ENCODE measurements around the gene MKX.

The MKX gene

DNA sequence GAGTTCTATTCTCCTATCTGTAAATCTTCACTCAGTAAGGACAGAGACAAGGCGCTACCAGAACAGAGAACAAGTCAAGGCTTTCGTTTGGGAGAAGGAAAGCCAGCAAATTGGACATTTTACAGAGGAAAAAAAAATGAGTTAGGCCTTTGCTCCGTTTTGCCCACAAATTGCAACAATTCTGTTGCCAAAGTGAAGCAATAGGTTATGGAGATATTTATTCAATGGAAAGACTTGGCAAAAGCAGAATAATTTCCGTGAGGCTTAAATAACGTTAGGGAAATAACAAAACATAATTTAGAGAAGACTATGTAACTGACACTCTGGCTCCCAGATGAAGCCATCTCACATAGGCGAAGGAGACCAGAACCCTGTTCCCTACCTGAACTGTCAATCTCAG lies 67.5 kb downstream of the MKX start:
- H3K27me3 ChIP-seq (ENCODE audit: control insufficient read depth, insufficient read depth, low read length) = no peaks in the 10 kb centered on the region
- H3K9ac ChIP-seq (ENCODE audit: low read depth, low read length) = no peak overlapping the region
- H3K36me3 ChIP-seq (ENCODE audit: control insufficient read depth, insufficient read depth, low read length) = no peaks in the 10 kb centered on the region
- peaks cover 6% of the 10 kb centered on the region for H3K4me1 ChIP-seq (ENCODE audit: control insufficient read depth, insufficient read depth, low read length)
- H3K27ac ChIP-seq (ENCODE audit: low read depth, low read length) = no peak overlapping the region
- H3K4me3 ChIP-seq (ENCODE audit: low read depth, low read length) = no peak overlapping the region
- no peaks in the 10 kb centered on the region for H3K9me3 ChIP-seq (ENCODE audit: control insufficient read depth, insufficient read depth, low read length)

DNA sequence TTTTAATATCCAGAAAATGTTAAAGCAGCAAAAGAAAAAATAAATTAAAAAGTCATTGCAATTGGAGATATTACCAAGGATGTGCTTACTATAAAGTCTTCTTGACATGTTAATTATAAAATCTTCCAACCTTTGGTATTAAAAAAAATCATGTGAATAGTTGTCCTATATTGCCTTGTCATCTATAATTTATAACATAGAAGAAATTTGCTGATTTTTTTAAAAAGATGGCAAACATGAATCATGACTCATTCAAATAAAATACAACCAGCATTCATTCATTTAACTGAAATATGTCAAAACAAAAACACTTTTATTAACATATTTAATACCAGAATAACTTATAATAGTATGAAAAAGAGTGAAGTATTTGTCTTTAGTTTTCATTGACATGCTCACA lies 72.6 kb downstream of the MKX start:
- no peaks in the 10 kb centered on the region for H3K36me3 ChIP-seq (ENCODE audit: control insufficient read depth, insufficient read depth, low read length)
- H3K9ac ChIP-seq (ENCODE audit: low read depth, low read length) = no peak overlapping the region
- no peak overlapping the region for H3K4me3 ChIP-seq (ENCODE audit: low read depth, low read length)
- H3K4me1 ChIP-seq (ENCODE audit: control insufficient read depth, insufficient read depth, low read length) = no peaks in the 10 kb centered on the region
- no peaks in the 10 kb centered on the region for H3K27me3 ChIP-seq (ENCODE audit: control insufficient read depth, insufficient read depth, low read length)
- no peaks in the 10 kb centered on the region for H3K9me3 ChIP-seq (ENCODE audit: control insufficient read depth, insufficient read depth, low read length)
- H3K27ac ChIP-seq (ENCODE audit: low read depth, low read length) = no peak overlapping the region

DNA sequence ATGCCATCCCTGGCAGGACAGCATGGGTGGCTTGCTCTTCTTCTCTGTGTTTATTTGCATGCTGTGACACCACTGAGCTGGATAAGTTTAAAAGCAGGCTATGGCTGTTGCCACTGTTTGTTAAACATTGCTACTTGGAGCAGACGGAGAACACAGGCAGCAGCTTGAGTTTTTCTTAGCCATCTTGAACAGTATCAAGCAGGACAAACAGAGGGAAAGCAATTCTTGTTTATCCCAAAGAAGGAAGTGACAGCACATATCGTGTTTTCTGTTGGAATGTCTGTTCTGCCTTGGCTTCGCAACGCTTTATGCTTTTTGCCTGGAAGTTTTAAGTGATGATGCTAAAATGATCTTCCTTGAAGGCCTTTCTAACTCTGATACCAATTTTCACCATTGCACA lies 73.8 kb downstream of the MKX start:
- H3K4me3 ChIP-seq (ENCODE audit: low read depth, low read length) = no peak overlapping the region
- no peaks in the 10 kb centered on the region for H3K27me3 ChIP-seq (ENCODE audit: control insufficient read depth, insufficient read depth, low read length)
- H3K9ac ChIP-seq (ENCODE audit: low read depth, low read length) = no peak overlapping the region
- H3K9me3 ChIP-seq (ENCODE audit: control insufficient read depth, insufficient read depth, low read length) = no peaks in the 10 kb centered on the region
- no peaks in the 10 kb centered on the region for H3K36me3 ChIP-seq (ENCODE audit: control insufficient read depth, insufficient read depth, low read length)
- no peaks in the 10 kb centered on the region for H3K4me1 ChIP-seq (ENCODE audit: control insufficient read depth, insufficient read depth, low read length)
- no peak overlapping the region for H3K27ac ChIP-seq (ENCODE audit: low read depth, low read length)

DNA sequence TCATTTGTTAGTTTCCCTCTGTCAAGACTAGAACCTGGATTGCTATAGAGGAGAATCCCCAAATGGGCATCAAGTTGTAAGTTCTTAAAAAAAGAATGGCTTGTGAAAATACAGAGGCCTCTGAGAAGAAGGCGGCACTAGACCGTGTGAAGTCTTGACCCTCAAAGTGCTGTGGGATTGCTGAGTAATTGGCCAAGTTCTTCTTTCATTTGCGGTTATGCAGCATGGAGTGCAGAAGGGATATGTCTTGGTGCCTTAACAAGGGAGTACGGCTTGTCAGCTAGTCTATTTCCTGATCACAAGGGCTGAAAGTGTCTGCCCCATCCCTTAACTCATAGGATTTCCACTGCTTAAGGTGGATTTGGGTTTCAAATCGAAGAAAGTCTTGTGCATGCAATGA lies 81.2 kb downstream of the MKX start:
- H3K9ac ChIP-seq (ENCODE audit: low read depth, low read length) = no peak overlapping the region
- H3K36me3 ChIP-seq (ENCODE audit: control insufficient read depth, insufficient read depth, low read length) = no peaks in the 10 kb centered on the region
- no peak overlapping the region for H3K27ac ChIP-seq (ENCODE audit: low read depth, low read length)
- no peaks in the 10 kb centered on the region for H3K4me1 ChIP-seq (ENCODE audit: control insufficient read depth, insufficient read depth, low read length)
- no peak overlapping the region for H3K4me3 ChIP-seq (ENCODE audit: low read depth, low read length)
- H3K27me3 ChIP-seq (ENCODE audit: control insufficient read depth, insufficient read depth, low read length) = no peaks in the 10 kb centered on the region
- H3K9me3 ChIP-seq (ENCODE audit: control insufficient read depth, insufficient read depth, low read length) = no peaks in the 10 kb centered on the region

DNA sequence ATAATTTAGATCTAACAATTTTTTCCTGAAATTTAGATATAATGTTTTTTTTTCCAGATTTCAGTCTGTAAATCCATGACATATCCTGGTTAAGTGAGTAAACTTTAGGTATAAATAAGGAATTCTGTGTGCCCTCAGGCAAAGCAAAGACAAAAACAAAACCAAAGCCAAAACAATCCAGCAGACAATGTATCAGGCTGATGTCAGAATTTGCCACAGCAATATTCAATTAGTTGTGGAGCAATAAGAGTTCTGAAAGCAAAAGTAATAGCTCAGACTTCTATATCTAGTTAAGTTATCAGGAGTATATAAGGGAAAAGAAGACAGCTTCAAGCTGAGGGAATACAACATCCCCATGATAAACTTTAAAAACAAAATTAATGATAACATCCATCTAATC lies 82.0 kb downstream of the MKX start:
- Histone ChIP-seq H3K27me3 (ENCODE audit: control insufficient read depth, insufficient read depth, low read length) (no peaks in the 10 kb centered on the region), H3K4me3 (ENCODE audit: low read depth, low read length) (no peak overlapping the region), H3K4me1 (ENCODE audit: control insufficient read depth, insufficient read depth, low read length) (no peaks in the 10 kb centered on the region), H3K9ac (ENCODE audit: low read depth, low read length) (no peak overlapping the region), H3K27ac (ENCODE audit: low read depth, low read length) (no peak overlapping the region), H3K36me3 (ENCODE audit: control insufficient read depth, insufficient read depth, low read length) (no peaks in the 10 kb centered on the region), H3K9me3 (ENCODE audit: control insufficient read depth, insufficient read depth, low read length) (no peaks in the 10 kb centered on the region)

DNA sequence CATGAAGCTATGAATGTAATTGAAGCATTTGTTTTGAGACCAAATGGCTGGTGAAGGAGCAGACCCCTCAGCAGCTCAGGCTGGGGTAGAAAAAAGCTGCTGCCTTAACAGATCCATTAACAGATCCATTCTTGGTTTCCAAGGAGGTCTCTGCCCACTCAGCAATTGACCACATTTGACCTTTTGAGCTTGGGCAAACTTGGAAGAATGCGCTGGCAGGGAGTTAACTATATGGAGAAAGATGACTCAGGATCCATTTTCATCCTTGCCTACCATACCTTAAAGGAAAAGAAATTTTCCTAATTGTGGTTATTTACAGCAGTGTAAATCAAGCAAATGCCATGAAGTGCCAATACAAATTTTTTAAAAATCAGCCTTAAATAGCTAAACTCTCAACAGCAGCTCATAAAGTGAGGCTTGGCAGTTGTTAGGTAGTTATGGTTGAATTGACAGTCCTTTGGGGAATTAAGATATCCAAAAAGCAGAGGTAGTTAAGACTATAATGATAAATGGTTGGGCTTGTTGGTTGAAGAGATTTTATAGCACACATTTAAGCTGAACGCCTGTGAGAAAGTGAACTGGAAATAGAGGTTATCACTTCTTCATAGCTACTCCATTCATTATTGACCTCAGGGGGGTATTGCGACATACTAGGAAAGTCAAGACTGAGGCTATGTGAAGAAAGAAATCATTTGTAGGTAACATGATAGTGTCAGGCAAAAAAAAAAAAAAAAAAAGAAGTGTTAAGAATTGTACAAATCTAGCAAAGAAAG lies 83.9 kb downstream of the MKX start:
- no peaks in the 10 kb centered on the region for H3K27me3 ChIP-seq (ENCODE audit: control insufficient read depth, insufficient read depth, low read length)
- H3K4me1 ChIP-seq (ENCODE audit: control insufficient read depth, insufficient read depth, low read length) = no peaks in the 10 kb centered on the region
- no peak overlapping the region for H3K4me3 ChIP-seq (ENCODE audit: low read depth, low read length)
- no peaks in the 10 kb centered on the region for H3K36me3 ChIP-seq (ENCODE audit: control insufficient read depth, insufficient read depth, low read length)
- H3K9me3 ChIP-seq (ENCODE audit: control insufficient read depth, insufficient read depth, low read length) = no peaks in the 10 kb centered on the region
- H3K27ac ChIP-seq (ENCODE audit: low read depth, low read length) = no peak overlapping the region
- no peak overlapping the region for H3K9ac ChIP-seq (ENCODE audit: low read depth, low read length)

DNA sequence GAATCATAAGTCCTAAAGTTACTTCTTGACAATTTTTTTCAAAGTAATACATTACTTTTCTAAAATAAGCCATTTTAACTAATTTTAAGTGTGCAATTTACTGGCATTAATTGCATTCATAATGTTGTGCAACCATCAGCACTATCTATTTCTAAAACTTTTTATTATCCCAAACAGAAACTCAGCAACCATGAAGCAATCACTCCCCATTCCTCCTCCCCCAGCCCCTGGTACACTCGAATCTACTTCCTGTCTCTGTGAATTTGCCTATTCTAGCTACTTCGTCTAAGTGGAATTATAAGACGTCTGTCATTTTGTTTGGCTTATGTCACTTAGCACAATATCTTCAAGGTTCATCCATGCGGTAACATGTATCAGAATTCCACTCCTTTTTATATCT lies 84.9 kb downstream of the MKX start:
- Histone ChIP-seq H3K36me3 (ENCODE audit: control insufficient read depth, insufficient read depth, low read length) (no peaks in the 10 kb centered on the region), H3K9ac (ENCODE audit: low read depth, low read length) (no peak overlapping the region), H3K27me3 (ENCODE audit: control insufficient read depth, insufficient read depth, low read length) (no peaks in the 10 kb centered on the region), H3K4me3 (ENCODE audit: low read depth, low read length) (no peak overlapping the region), H3K27ac (ENCODE audit: low read depth, low read length) (no peak overlapping the region), H3K4me1 (ENCODE audit: control insufficient read depth, insufficient read depth, low read length) (no peaks in the 10 kb centered on the region), H3K9me3 (ENCODE audit: control insufficient read depth, insufficient read depth, low read length) (no peaks in the 10 kb centered on the region)

DNA sequence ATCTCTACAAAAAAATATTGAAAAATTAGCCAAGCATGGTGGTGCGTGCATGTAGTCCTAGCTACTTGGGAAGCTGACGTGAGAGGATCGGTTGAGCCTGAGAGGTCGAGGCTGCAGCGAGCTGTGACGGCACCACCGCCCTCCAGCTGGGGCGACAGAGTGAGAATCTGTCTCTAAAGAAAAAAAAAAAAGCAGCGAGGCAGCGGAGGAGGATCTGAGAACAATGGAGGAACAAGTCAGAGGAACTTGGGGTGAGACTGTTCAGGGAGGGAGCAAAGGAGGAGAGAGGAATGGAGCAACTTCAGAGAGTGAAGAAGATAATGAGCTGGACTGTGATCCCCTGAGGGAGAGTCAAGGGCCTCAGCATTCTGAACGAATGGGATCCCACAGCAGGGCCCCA lies 85.4 kb downstream of the MKX start:
- H3K4me1 ChIP-seq (ENCODE audit: control insufficient read depth, insufficient read depth, low read length) = no peaks in the 10 kb centered on the region
- no peaks in the 10 kb centered on the region for H3K36me3 ChIP-seq (ENCODE audit: control insufficient read depth, insufficient read depth, low read length)
- no peak overlapping the region for H3K27ac ChIP-seq (ENCODE audit: low read depth, low read length)
- no peaks in the 10 kb centered on the region for H3K27me3 ChIP-seq (ENCODE audit: control insufficient read depth, insufficient read depth, low read length)
- H3K9ac ChIP-seq (ENCODE audit: low read depth, low read length) = no peak overlapping the region
- H3K9me3 ChIP-seq (ENCODE audit: control insufficient read depth, insufficient read depth, low read length) = no peaks in the 10 kb centered on the region
- H3K4me3 ChIP-seq (ENCODE audit: low read depth, low read length) = no peak overlapping the region

DNA sequence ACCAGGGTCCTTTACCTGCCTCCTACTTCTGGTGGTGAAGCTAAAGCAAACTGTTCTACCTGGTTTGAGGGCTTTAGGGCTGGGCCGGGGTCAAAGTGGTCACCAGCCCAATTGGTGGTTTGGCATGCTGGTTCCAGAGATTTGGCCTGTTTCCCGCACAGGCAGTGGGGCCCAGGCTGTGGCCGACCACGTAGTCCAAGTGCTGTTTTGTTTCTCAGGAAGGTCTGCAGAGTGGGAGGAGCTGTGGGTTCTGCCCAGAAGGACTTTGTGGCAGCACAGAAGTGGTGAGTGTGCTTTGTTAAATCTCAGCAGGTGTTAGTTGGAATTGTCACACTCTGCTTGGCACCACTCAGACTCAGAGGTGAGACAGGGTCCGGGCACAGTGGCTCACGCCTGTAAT lies 85.8 kb downstream of the MKX start:
- no peaks in the 10 kb centered on the region for H3K27me3 ChIP-seq (ENCODE audit: control insufficient read depth, insufficient read depth, low read length)
- no peaks in the 10 kb centered on the region for H3K36me3 ChIP-seq (ENCODE audit: control insufficient read depth, insufficient read depth, low read length)
- no peak overlapping the region for H3K9ac ChIP-seq (ENCODE audit: low read depth, low read length)
- no peak overlapping the region for H3K27ac ChIP-seq (ENCODE audit: low read depth, low read length)
- H3K4me1 ChIP-seq (ENCODE audit: control insufficient read depth, insufficient read depth, low read length) = no peaks in the 10 kb centered on the region
- no peaks in the 10 kb centered on the region for H3K9me3 ChIP-seq (ENCODE audit: control insufficient read depth, insufficient read depth, low read length)
- no peak overlapping the region for H3K4me3 ChIP-seq (ENCODE audit: low read depth, low read length)

DNA sequence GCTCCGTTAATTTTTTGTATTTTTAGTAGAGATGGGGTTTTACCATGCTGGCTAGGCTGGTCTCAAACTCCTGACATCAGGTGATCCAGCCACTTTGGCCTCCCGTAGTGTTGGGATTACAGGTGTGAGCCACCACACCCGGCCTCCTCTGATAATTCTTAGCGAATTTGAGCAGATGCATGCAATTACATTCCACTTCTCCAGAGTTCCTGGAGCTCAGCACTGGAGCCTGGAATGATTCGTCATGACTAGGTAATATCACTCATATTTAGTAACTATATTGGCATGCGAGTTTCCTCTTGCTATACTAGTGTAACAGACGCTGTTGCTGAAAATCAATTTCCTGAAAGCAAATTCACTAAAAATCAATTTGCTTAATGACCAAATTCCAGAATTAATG lies 86.8 kb downstream of the MKX start:
- Histone ChIP-seq H3K4me1 (ENCODE audit: control insufficient read depth, insufficient read depth, low read length) (no peaks in the 10 kb centered on the region), H3K9ac (ENCODE audit: low read depth, low read length) (no peak overlapping the region), H3K36me3 (ENCODE audit: control insufficient read depth, insufficient read depth, low read length) (no peaks in the 10 kb centered on the region), H3K27me3 (ENCODE audit: control insufficient read depth, insufficient read depth, low read length) (no peaks in the 10 kb centered on the region), H3K27ac (ENCODE audit: low read depth, low read length) (no peak overlapping the region), H3K9me3 (ENCODE audit: control insufficient read depth, insufficient read depth, low read length) (no peaks in the 10 kb centered on the region), H3K4me3 (ENCODE audit: low read depth, low read length) (no peak overlapping the region)

DNA sequence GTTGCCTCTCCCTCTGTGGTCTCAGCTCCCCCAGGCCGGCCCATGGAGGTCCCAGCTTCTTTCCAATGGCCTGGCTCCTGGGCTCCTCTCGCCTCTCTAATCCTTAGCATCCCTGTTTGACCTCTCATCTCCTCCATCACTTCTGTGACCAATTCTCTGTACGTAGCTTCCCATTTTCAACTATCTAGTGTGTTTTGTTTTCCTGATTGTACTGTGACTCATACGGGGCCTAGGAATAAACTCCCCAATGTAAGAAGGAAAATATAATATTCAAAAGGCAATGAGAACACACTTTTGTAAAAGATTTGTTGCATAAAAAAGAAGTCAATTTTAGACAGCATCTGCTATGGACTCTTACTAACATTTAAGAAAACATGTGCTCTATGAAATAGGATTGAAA lies 90.3 kb downstream of the MKX start:
- Histone ChIP-seq H3K9me3 (ENCODE audit: control insufficient read depth, insufficient read depth, low read length) (no peaks in the 10 kb centered on the region), H3K4me3 (ENCODE audit: low read depth, low read length) (no peak overlapping the region), H3K36me3 (ENCODE audit: control insufficient read depth, insufficient read depth, low read length) (no peaks in the 10 kb centered on the region), H3K27me3 (ENCODE audit: control insufficient read depth, insufficient read depth, low read length) (no peaks in the 10 kb centered on the region), H3K9ac (ENCODE audit: low read depth, low read length) (no peak overlapping the region), H3K27ac (ENCODE audit: low read depth, low read length) (no peak overlapping the region), H3K4me1 (ENCODE audit: control insufficient read depth, insufficient read depth, low read length) (no peaks in the 10 kb centered on the region)

DNA sequence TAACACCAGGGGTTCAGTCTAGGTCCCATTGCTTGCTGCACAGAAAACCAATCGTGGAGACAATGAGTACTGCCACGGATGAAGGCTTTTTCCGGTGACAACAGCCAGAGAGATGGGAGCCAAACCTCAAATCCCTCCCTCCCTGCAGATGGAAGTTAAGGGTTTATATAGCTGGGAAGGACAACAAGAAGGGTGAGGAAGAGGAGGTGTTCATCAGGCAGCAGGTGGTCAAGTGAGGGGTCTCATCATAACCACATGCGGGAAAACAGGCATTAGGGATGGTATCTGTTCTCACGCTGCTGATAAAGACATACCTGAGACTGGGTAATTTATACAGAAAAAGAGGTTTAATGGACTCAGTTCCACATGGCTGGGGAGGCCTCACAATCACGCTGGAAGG lies 91.3 kb downstream of the MKX start:
- Histone ChIP-seq H3K9ac (ENCODE audit: low read depth, low read length) (no peak overlapping the region), H3K27me3 (ENCODE audit: control insufficient read depth, insufficient read depth, low read length) (no peaks in the 10 kb centered on the region), H3K4me1 (ENCODE audit: control insufficient read depth, insufficient read depth, low read length) (no peaks in the 10 kb centered on the region), H3K9me3 (ENCODE audit: control insufficient read depth, insufficient read depth, low read length) (no peaks in the 10 kb centered on the region), H3K4me3 (ENCODE audit: low read depth, low read length) (no peak overlapping the region), H3K36me3 (ENCODE audit: control insufficient read depth, insufficient read depth, low read length) (no peaks in the 10 kb centered on the region), H3K27ac (ENCODE audit: low read depth, low read length) (no peak overlapping the region)

All from HUES48 (cell line).